GM12864 (cell line): Measurements from ENCODE around the gene QRFPR.
A peak's percentile ranks its signal among the peaks of the same experiment; 100 is the strongest.

ENCODE experiments used
- DNase-seq: peaks from one replicate; pipeline ENCODE4 v3.0.0-alpha.2; 2011; ENCODE audit warnings: low read depth
- H3K4me3 ChIP-seq: 2 replicates; pipeline ENCODE4 v1.5.1; 2011; ENCODE audit warnings: mild to moderate bottlenecking, low read depth, low read length, control low read depth
- CTCF ChIP-seq: IDR thresholded peaks from 2 replicates; pipeline ENCODE4 v1.5.1; 2011; ENCODE audit warnings: low read depth, mild to moderate bottlenecking, moderate library complexity, low read length, control low read depth, inconsistent platforms; ENCODE audit errors: missing control alignments

The QRFPR gene

GRCh38 chr4:121307445-121308327 lies 73.1 kb downstream of the QRFPR start:
- TF ChIP-seq CTCF, result peak; percentile 75
- H3K4me3 ChIP-seq, result no peak overlapping the region
- DNase-seq, result peak; percentile 37

- H3K4me3 ChIP-seq, result no peak overlapping the region
- TF ChIP-seq CTCF, result no peak
- no peak for DNase-seq
These were observed 73.9 kb downstream of the QRFPR start for GRCh38 chr4:121306931-121307330.

- no peak for TF ChIP-seq CTCF
These were observed 75.9 kb downstream of the QRFPR start for GRCh38 chr4:121304893-121305292.

GRCh38 chr4:121299367-121299766 lies 81.5 kb downstream of the QRFPR start:
- TF ChIP-seq CTCF, result no peak
- no peak for DNase-seq
- no peak overlapping the region for H3K4me3 ChIP-seq

More at GRCh38 chr4:121304893-121305292, 75.9 kb downstream of the QRFPR start:
- DNase-seq, result no peak
- H3K4me3 ChIP-seq, result no peak overlapping the region

- no peak for DNase-seq
- H3K4me3 ChIP-seq, result no peak overlapping the region
- TF ChIP-seq CTCF, result no peak
These were observed 97.5 kb downstream of the QRFPR start for GRCh38 chr4:121283319-121283718.

- DNase-seq, result no peak
- H3K4me3 ChIP-seq, result no peak overlapping the region
- no peak for TF ChIP-seq CTCF
These were observed 100.4 kb downstream of the QRFPR start for GRCh38 chr4:121280425-121280824.

GRCh38 chr4:121278811-121279368 lies 101.9 kb downstream of the QRFPR start:
- TF ChIP-seq CTCF, result no peak
- peak; percentile 54 for DNase-seq
- H3K4me3 ChIP-seq, result no peak overlapping the region
